ENCODE measurements around the gene WWOX.
"Not testable (repeated sequence)": the region's sequence is repeated elsewhere in the genome, so short reads cannot be mapped to it uniquely, and the experiment has no call there.

Gene WWOX

DNA sequence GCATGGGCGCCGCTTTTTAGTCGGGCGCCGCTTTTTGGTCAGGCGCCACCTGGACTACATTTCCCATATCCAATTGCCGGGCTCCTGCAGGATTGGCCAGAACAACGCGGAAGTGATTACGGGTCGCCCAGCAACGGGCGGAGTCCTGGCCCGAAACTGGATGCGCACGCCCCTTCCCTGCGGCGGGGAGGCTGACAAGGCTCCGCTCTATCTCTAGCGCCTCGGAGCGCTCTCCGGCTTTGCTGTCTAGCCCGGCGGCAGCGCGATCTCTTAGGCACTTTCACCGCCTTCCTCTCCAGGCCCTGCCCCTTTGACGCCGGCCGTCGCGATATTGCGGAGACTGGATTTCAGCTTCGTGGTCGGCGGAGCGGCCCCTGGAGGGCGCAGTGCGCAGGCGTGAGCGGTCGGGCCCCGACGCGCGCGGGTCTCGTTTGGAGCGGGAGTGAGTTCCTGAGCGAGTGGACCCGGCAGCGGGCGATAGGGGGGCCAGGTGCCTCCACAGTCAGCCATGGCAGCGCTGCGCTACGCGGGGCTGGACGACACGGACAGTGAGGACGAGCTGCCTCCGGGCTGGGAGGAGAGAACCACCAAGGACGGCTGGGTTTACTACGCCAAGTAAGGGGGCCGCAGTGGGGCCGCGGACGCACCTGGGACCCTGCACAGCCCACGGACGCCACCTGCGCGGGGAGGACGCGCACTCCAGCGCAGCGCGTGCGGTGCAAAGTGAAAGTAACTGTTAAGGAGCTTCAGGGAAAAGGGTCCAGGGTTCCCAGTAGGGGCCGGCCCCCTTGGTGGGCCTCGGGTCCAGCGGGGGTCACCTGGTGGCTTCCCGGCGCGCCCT lies at the start of gene WWOX:
Gene WWOX, plus strand, starts transcription at position 384 of the 841 bp plus-strand sequence.
- peak; percentile 97 for DNase-seq

DNA sequence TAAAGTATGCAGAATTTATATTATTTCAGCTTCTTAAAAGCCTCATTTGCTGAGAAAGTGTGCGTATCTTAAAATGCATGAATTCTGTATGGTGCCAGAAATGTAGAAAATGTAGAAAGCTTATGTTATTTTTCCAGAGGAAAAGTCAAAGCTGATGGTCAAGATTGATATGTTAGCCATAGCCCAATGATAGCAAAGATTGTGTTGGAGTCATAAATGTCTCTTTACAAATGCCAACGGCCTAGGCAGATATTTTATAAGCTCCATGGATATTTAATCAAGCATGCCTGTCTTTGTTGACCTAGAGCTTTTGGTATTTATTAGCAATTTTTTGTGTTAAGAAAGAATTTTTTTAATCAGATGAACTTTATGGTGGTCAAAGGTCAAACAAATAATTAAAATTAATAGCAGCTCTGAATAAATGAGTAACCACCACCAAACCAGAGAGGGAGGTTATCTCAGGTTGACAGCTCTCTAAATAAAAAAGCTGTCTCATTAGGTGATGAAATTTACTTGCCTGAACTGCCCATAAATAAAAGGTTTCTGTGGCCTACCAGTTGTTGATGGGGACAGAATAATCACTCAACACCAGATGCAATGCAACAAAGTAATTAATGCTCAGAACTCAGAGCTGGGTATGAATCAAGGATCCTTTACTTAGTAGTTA lies 48.6 kb upstream of the WWOX start:
- no peak for DNase-seq

DNA sequence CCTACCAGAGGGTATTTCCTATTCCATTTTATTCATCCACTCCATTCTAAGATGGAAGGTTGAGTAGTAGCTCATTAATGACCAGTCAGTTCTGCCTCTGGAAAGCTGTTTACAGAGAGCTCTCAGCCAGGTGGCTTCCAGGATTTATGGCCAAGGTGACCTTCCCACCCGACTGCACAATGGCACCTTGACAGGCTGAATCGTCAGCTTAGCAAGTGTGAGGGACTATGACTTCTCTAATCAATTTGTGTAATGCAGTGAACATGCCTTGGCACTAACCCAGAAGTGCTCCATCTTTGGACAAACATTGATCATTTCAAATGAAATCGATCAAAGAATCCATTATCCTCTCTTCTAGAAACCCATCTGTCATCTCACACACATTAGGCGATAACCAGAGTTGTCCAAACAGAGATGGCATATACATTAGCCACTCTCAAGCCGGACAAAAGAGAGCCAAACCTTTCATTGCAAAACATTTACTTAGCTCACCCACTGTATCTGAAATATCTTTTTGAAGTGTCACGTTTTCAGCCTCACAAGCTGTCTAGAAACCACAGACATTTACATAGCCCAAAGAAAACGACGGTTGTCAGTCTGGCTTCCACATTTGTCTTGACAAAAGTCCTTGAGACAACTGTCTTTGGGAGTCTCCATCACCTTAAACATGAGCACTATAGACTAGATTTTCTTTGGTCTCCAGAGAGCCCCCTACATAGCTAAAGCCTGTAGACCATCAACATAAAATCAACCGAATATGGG lies 41.5 kb upstream of the WWOX start:
- no peak for DNase-seq

DNA sequence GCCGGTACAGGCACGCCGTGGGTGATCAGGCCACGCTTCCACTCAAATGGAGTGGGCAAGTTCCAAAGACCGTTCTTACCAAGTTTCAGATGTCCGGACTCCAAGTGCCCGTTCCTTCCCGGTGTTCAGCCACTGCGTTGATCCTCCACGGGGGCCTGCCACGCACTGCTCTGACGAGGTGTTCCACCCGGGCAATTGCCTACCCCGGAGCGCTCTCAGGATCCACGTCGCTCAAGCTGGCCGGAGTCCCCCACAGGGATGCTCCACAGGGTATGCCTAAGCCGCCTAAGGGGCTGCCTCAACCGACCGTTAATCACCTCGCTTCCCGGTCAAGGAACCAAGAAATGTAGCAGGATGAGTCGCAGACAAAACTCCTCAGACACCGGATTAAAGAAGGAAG lies 39.6 kb upstream of the WWOX start:
- DNase-seq, result not testable (repeated sequence)

DNA sequence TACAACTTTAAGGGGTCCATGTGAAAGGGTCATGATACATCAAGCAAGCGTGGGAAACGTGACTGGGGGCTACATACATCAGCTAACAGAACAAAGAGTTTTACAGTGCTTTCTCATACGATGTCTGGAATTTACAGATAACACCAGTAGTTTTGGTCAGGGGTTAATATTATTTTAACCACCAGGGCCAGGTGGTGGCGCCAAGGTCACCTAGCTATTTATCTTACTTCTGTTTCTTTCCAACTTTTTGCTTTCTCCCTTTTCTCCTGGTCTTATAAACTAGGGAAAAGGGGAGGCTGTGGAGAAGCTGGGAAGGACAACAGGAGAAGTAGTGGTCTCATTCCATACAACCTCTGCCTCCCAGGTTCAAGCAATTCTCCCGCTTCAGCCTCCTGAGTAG lies 39.2 kb upstream of the WWOX start:
- DNase-seq, result no peak

DNA sequence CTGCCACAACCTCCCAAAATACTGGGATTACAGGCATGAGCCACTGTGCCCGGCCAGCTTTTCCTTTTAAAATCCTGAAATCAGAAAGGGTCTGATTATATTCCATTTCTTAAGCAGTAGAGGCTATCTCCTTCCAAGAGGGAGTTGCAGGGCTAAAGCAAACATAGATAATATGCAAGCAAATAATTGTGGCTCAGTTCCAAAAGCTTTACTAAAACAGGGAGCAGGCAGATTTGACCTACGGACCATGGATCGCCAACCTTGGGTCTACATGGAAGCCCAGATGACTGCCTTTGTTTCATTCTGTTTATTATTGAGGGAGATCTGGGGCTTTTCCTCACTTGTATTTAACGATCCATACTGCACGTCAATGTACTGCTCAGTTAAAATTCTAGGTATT lies 38.6 kb upstream of the WWOX start:
- no peak for DNase-seq

DNA sequence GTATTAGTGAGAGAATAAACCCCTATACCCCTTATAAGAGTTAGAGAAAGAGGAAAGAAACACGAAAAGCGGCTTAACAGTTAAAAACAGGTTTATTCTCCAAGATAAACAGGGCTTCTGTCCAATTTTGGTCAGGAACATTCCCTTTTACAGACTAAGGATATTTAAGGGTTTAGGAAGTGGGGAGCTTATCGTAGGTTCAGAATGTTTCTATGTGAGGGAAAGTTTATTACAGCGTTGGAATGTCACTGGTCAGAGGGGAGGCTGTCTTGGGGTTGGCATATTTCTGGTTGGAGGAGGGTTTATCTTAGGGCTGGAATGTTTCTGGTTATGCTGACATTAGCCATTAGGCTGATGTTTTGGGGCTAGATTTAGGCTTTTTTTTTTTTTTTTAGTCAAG lies 34.1 kb upstream of the WWOX start:
- DNase-seq, result no peak

DNA sequence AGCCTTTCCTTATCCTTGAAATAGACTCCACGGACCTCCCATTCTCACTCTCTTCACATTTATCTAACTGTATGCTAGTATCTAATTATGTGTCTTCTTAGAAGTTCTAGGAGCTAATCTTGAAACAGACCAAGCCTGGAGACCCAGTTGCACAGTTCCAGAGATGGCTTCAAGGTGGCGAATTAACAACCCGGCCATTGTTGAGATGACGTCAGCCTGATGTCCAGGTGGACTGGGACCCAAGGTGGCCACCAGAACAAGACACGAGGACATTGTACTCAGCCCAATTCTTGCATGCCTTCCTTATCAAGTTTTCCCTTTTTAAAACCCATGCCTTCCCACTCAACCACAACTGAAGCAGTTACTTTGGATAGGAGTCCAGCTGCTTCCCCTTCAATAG lies 29.5 kb upstream of the WWOX start:
- no peak for DNase-seq

DNA sequence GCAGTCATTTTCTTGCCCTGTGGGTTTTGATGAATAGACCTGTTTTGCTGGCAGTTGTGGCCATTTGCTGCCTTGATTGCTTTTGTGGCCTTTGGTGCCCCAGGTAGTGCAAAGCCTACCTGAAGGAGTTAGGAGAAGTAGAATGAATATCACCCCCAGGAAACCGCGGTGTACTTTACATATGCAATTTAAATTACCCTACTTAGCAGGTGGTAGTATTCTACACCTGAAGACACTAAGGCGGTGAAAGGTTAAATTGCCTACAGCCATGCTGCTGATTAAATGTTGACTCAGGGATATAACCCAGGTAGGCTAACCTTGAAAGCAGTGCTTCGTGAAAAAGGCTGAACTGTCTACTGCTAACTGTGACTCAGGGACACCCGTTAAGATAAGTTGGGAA lies 27.2 kb upstream of the WWOX start:
- no peak for DNase-seq

DNA sequence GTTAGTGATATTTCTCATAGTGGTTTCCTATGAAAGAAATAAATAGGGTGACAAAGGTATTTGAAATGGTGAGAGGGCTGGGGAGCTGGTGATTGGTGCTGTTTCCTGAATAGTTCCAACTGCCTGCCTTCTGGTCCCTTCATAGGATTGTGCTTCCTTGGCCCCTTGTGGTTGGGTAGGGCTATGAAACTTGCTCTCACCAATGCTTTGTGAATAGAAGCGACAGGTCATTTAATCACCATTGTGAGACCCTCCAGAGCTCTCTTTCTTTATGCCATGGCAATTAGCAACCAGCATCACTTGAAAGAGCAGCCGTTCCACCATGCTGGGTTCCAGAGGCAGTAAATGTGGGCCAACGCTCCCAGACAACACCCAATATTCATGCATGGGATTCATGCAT lies 23.7 kb upstream of the WWOX start:
- no peak for DNase-seq

DNA sequence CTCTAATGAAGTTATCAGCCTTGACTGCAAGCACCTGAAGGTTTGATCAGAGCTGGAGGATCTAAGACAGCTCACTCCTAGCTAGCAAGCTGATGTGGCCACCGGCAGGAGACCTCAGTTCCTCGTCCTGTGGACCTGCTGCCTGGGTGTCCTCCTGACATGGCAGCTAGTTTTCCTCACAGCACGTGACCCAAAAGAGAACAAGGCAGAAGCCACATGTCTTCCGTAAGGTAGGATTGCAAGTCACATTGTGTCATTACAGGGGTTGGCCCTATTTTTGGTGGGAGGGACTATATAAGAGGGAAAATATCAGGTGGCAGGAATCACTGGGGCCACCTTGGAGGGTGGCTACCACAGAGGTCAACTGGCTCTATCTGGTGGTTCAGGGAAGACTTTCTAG lies 18.1 kb upstream of the WWOX start:
- no peak for DNase-seq

DNA sequence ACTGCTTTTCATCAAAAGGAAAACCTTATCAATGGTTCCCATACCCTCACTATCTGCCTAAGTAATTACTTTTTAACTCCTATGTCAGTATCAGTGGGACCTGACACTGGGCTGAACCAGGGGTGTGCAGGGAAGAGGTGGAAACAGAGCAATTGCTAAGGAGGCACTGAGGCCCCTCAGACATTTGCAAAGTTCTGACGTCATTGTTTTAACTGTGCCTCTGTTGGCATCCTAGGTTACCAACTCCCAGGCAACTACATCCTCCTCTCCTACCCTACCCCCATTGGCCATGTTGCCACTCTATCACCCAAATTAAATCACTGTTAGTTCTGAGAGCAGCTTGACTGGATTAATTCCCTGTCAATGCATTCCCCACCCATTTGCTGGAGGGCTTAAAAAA lies 8.0 kb upstream of the WWOX start:
- DNase-seq, result no peak

DNA sequence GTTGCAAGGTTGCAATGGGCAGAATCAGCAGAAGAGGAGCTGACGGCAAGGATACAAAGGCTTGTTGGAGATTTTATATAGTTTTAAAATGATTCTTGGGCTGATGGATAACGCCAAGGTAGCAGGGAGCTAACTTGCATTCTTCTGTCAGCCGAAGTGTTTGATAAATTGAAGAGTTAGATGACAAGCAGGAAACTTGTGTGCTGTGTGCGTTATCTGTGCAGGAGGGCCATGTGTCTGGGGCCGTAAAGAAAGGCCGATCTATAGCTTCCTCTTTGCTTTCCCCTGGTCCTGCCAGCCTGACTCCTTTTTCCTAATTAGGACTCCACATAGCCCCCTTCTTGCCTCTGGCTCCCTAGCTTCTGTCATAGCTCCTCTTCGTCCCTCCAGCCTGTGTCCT lies 6.7 kb upstream of the WWOX start:
- DNase-seq, result no peak

DNA sequence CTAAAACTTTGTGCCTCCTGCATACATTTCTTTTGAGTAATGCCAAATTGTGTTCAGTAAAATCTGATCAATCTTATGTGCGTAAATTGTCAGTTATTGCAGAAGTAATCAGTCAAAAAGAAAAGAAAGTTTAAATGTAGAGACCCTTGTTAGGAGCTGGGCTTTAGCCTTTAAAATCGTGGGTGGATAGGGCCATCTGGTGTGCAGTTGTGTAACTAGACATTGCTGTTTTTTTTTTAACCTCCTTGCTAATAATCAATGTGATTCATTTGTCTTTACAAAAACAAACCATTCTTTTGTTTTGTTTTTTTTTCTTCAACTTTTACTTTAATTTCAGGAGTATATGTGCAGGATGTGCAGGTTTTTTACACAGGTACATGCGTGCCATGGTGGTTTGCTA lies 5.3 kb upstream of the WWOX start:
- DNase-seq, result no peak

DNA sequence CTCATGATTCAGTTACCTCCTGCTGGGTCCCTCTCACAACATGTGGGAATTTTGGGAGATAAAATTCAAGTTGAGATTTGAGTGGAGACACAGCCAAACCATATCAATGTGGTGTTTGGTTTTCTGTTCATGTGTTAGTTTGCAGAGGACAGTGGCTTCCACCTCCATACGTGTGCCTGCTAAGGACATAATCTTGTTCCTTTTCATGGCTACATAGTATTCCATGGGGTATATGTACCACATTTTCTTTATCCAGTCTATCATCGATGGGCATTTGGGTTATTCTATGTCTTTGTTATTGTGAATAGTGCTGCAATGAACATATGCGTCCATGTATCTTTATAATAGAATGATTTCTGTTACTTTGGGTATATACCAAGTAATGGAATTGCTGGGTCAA lies 4.5 kb upstream of the WWOX start:
- DNase-seq, result no peak

DNA sequence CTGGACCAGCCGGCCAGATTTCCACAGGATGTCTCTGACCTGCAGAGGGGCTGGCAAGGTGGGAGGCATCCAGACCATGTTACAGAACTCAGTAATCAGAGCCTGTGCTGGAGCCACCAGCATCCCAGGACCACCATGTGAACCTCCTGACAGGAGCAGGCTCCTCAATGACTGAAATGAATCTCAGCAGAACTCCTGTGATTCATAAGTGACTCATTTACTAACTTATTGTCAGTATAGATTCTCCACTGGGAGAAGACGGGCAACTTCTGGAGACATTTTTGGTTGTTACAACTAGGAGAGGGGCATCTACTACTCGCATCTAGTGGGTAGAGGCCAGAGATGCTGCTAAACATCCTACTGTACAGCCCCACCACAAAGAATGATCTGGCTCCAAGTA lies 3.1 kb upstream of the WWOX start:
- no peak for DNase-seq

DNA sequence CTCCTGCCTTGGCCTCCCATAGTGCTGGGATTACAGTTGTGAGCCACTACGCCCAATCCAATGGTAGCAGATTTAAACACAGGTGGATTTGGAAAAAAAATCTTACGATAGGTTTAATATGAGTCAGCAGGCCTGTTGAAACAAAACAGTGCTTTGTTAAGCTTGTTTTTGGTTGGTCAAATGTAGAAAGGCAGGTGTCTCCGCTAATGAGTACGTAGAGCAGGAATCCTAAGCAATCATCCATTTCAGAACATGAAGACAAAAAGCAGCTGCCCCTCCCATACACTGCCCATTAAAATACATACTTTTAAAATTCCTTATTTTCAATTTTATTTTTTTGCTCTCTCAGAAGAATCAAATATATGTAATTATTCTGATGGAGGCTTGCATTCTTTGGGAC lies 1.9 kb upstream of the WWOX start:
- DNase-seq, result no peak

DNA sequence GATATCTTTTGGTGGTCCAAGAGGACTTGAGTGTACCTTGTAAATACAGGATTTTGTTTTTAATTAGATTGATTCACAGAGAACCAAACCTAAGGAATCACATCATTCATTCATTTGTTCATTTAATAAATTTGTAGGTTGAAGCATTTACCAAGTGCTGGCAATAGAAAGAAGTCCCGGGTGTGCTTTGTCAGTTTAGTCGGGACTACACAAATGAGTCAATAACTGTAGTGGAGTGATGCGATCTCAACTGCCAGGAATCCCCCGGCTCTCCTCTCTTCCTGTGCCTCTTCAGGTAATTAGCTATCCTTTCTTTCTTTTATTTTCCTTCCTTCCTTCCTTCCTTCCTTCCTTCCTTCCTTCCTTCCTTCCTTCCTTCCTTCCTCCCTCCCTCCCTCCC lies 1.4 kb upstream of the WWOX start:
- DNase-seq, result no peak

DNA sequence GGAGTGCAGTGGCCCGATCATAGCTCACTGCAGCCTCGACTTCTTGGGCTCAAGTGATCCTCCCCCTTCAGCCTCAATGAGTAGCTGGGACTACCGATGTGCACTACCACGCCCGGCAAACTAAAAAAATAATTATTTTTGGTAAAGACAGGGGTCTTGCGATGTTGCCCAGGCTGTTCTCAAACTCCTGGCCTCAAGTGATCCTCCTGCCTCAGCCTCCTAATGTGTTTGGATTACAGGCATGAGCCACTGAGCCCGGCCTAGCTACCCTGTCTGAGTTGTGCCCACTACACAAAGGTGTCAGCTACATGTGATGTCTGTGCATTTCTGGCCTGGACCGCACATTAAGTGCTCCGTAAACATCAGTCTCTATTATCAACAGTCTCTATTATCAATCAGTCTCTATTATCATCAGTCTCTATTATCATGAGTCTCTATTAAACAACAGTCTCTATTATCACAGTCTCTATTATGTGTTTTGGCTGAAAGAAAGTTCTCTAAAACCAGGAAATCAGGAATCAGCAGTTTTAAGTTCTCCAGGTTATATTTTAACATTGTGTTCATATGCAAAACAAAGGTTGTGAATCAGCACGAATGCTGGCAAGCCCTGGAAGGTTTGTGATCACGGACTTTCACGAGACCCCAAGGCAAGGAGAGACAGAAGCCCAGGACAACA lies 721 bp upstream of the WWOX start:
- no peak for DNase-seq

DNA sequence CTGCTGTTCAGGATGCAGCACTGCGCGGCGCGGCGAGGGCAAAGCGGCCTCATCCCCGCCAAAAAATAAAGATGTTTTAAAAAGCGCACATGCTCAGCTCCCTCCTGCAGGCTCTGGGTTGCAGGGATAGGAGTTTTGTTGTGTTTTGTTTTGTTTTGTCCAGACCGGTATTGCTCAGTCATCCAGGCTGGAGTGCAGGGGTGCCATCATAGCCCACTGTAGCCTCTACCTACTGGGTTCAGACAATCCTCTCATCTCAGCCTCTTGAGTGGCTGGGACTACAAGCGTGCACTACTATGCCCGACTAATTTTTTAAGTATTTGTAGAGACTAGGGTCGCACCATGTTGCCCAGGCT lies 636 bp downstream of the WWOX start:
- DNase-seq, result no peak

DNA sequence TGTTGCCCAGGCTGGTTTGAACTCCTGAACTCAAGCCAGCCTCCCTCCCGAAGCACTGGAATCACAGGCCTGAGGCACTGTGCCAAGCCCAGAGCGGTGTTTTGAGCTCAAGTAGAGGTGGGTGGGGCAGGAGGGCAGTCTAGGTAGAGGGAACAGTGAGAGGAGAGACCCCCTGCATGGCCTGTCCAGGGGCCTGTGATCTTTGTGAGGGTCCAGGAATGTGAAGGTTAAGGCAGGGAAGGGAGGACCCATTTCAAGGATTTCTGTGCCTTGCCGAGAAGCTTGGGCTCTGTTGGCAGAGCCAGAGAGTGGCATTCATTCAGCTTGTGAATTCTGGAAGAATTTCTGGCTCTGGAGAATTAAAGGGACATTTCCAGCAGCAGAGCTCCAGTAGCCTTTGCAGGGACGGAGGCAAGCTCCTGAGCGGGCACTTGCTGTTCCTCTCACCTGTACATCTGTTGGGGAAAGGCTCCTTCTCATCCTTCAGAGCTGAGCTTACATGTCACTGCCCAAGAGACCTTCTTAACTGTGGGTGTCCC lies 2.7 kb downstream of the WWOX start:
- no peak for DNase-seq

DNA sequence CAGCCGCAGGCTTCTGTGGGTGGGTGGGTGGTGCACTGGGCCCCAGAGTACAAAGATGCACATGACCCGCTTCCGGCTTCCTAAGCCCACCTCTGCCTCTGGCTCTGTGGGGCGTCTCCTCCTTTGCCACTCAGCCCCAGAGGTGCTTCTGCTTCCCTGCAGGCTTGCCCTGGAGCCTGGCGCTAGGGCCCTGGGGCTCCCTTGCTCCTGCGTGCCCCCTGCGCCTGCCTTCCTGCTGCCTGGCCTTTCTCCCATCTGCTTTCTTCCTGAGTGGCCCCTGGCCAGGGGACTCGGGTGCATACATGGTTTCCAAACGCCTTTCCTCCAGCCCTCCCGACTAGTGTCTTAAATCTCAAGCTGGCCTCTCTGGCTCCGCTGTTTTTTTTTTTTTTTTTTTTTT lies 3.4 kb downstream of the WWOX start:
- no peak for DNase-seq

DNA sequence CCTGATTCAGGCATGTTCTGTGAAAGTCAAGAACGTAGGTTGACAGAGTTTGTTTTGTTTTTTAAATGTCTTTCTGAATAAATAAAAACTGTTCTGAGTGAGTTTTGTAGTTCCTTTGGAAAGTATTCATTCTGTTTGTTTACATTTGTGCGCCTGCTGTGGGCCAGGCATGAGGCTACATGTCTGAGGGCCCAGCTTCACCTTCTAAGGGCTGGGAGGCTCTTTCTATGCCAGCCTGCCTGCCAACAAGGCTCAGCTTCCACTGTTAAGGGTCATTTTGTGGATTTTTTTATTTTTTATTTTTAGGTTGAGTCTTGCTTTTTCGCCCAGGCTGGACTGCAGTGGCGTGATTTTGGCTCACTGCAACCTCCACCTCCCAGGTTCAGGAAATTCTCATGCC lies 6.1 kb downstream of the WWOX start:
- DNase-seq, result peak; percentile 20

Data from NCI-H1436 (cell line).